Astrocyte (in vitro differentiated cells and primary cell): ENCODE data around the gene OPA1. TPM values are rescaled to one million over a fixed set of nuclear protein-coding genes. Genes with fewer than 3 reads are reported as not detected.
A peak's percentile ranks its signal among the peaks of the same experiment; 100 is the strongest.

Experiments used
- DNase-seq: peaks from one replicate; pipeline ENCODE4 v3.0.0-alpha.2; 2010; ENCODE audit warnings: low read depth
- FAIRE-seq: peaks from 2 replicates; lab custom pipeline; 2011; peaks lifted over from hg19 to GRCh38; lab: Jason Lieb, UNC
- H2AFZ ChIP-seq: 2 replicates; pipeline ENCODE4 v1.6.0; 2012; ENCODE audit warnings: low read depth, low read length, inconsistent platforms
- H3K27ac ChIP-seq: 2 replicates; pipeline ENCODE4 v1.5.1; 2011; ENCODE audit warnings: low read depth, low read length, inconsistent platforms
- H3K27me3 ChIP-seq: 2 replicates; pipeline ENCODE4 v1.6.0; 2011; ENCODE audit warnings: low read length, inconsistent platforms; ENCODE audit not compliant: insufficient read depth
- H3K36me3 ChIP-seq: 2 replicates; pipeline ENCODE4 v1.5.1; 2011; ENCODE audit warnings: low read length, inconsistent platforms; ENCODE audit not compliant: insufficient read depth
- H3K4me1 ChIP-seq: 2 replicates; pipeline ENCODE4 v1.5.1; 2011; ENCODE audit warnings: low read length, inconsistent platforms; ENCODE audit not compliant: insufficient read depth
- H3K4me2 ChIP-seq: 2 replicates; pipeline ENCODE4 v1.6.0; 2012; ENCODE audit warnings: low read length, inconsistent platforms
- H3K4me3 ChIP-seq: 2 replicates; pipeline ENCODE4 v1.5.1; 2011; ENCODE audit warnings: low read depth, mild to moderate bottlenecking, low read length, inconsistent platforms; ENCODE audit not compliant: insufficient read depth
- H3K79me2 ChIP-seq: 2 replicates; pipeline ENCODE4 v1.6.0; 2012; ENCODE audit warnings: mild to moderate bottlenecking, low read length, inconsistent platforms; ENCODE audit not compliant: insufficient read depth
- H3K9ac ChIP-seq: 2 replicates; pipeline ENCODE4 v1.6.0; 2012; ENCODE audit warnings: mild to moderate bottlenecking, low read length, inconsistent platforms
- H3K9me3 ChIP-seq: 2 replicates; pipeline ENCODE4 v1.5.1; 2012; ENCODE audit warnings: low read depth, mild to moderate bottlenecking, low read length, inconsistent platforms; ENCODE audit not compliant: insufficient read depth
- H4K20me1 ChIP-seq: 2 replicates; pipeline ENCODE4 v1.6.0; 2012; ENCODE audit warnings: low read length, inconsistent platforms; ENCODE audit not compliant: insufficient read depth
- H3K27ac Mint-ChIP-seq: one replicate; pipeline ENCODE4 v1.8.0; 2021; ENCODE audit warnings: mild to moderate bottlenecking, mixed read lengths; ENCODE audit not compliant: unreplicated experiment
- H3K27me3 Mint-ChIP-seq: one replicate; pipeline ENCODE4 v1.8.0; 2021; ENCODE audit warnings: low read depth, mixed read lengths; ENCODE audit not compliant: unreplicated experiment
- H3K36me3 Mint-ChIP-seq: one replicate; pipeline ENCODE4 v1.8.0; 2021; ENCODE audit warnings: low read depth, mixed read lengths; ENCODE audit not compliant: unreplicated experiment
- H3K4me1 Mint-ChIP-seq: one replicate; pipeline ENCODE4 v1.8.0; 2021; ENCODE audit warnings: low read depth, mixed read lengths; ENCODE audit not compliant: unreplicated experiment
- H3K4me3 Mint-ChIP-seq: one replicate; pipeline ENCODE4 v1.8.0; 2021; ENCODE audit warnings: mild to moderate bottlenecking, moderate library complexity, mixed read lengths; ENCODE audit not compliant: unreplicated experiment
- H3K9me3 Mint-ChIP-seq: one replicate; pipeline ENCODE4 v1.8.0; 2021; ENCODE audit warnings: mild to moderate bottlenecking, mixed read lengths; ENCODE audit not compliant: unreplicated experiment
- CTCF ChIP-seq: IDR thresholded peaks from 2 replicates; pipeline ENCODE4 v1.5.1; 2011; ENCODE audit warnings: low read depth, mild to moderate bottlenecking, inconsistent platforms, low read length, moderate library complexity; ENCODE audit not compliant: insufficient read depth
- EZH2 ChIP-seq: IDR thresholded peaks from 2 replicates; pipeline ENCODE4 v1.6.1; 2012; ENCODE audit warnings: mild to moderate bottlenecking, low read length, inconsistent platforms; ENCODE audit not compliant: insufficient read depth
- total RNA-seq: library from RNA; stranded (reverse); gene quantifications from 2 replicates; pipeline ENCODE4 v1.2.1, GENCODE V29; 2021

The OPA1 gene
- total RNA-seq, 1 donor from 2014 or later = 61.8 TPM

DNA sequence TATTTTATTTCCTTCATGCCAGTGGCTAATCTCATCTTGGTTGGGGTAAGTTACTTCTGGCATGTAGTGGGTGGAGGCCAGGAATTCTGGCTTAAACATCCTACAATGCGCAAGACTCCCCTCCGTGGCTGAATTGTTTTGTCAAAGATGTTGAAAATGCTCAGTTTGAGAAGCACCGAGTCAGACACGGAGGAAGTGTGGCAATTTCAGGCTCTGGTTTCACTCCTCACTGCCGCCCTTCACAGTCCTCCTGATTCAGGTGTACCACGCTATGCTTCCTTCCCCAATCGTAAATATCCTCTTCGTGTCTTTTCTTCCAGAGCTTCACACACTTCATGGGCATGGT, 150.7 kb downstream of the OPA1 start:
- DNase-seq (peak; percentile 12), FAIRE-seq (no peak)
- H3K4me1 Mint-ChIP-seq = peaks cover 6% of the 10 kb centered on the region
- no peak for TF ChIP-seq CTCF
- TF ChIP-seq EZH2 = no peak
- H3K4me1 ChIP-seq = no peaks in the 10 kb centered on the region
- no peak overlapping the region for H3K27ac ChIP-seq
- peaks cover 4% of the 10 kb centered on the region for H3K27me3 ChIP-seq
- no peaks in the 10 kb centered on the region for H3K36me3 ChIP-seq
- no peaks in the 10 kb centered on the region for H3K36me3 Mint-ChIP-seq
- H3K9ac ChIP-seq = no peak overlapping the region
- no peak overlapping the region for H3K4me3 ChIP-seq
- H3K4me2 ChIP-seq = peak overlapping the region; percentile 5
- H4K20me1 ChIP-seq = no peaks in the 10 kb centered on the region
- H3K9me3 Mint-ChIP-seq = no peaks in the 10 kb centered on the region
- H3K27ac Mint-ChIP-seq = no peak overlapping the region
- H3K9me3 ChIP-seq = no peaks in the 10 kb centered on the region
- peaks cover 29% of the 10 kb centered on the region for H3K27me3 Mint-ChIP-seq
- H2AFZ ChIP-seq = no peak overlapping the region
- H3K79me2 ChIP-seq = no peaks in the 10 kb centered on the region
- no peak overlapping the region for H3K4me3 Mint-ChIP-seq

DNA sequence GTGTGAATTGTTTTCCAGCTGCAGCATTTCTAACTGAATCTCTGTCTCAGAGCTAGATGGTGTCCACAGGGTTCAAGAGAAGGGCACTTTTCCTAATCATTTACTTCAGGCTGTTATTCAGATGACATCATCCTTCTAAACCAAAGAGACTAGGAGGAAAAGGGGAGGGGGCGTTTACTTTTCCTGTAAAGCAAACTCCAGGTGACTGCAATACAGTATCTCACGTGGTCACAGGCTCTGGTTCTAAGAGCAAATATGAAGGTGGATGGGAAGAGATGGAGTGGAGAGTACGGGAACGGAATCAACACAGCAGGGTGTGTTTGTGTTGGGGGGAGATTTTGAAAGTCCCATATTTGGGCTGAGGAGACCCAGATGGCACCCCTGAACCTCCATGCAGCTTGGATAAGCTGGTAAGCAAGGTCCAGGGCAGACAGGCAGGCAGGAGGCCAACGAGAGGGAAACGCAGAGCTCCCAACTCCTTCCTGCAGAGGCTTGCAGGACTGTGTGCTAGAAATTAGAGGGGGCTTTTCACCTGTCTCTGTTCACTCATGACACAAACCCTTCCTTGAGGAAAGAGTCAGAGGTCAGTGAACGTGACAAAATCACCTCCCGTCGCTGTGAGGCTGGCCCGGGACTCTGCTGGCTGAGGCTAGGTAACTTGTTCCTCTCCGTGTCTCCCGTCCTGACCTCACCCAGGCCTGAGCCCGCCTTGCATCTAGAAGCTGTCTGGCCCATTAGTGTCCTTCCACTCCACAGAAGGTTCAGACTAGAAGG, 151.2 kb downstream of the OPA1 start:
- H3K27me3 Mint-ChIP-seq = peaks cover 29% of the 10 kb centered on the region
- no peak overlapping the region for H3K4me3 Mint-ChIP-seq
- H3K27me3 ChIP-seq = peaks cover 4% of the 10 kb centered on the region
- no peaks in the 10 kb centered on the region for H3K4me1 ChIP-seq
- H3K9me3 Mint-ChIP-seq = no peaks in the 10 kb centered on the region
- DNase-seq (peak; percentile 13), FAIRE-seq (no peak)
- no peaks in the 10 kb centered on the region for H3K79me2 ChIP-seq
- H3K4me2 ChIP-seq = peak overlapping the region; percentile 5
- peaks cover 6% of the 10 kb centered on the region for H3K4me1 Mint-ChIP-seq
- no peak overlapping the region for H3K27ac ChIP-seq
- H3K9me3 ChIP-seq = no peaks in the 10 kb centered on the region
- no peak overlapping the region for H3K27ac Mint-ChIP-seq
- no peak overlapping the region for H3K4me3 ChIP-seq
- H3K9ac ChIP-seq = no peak overlapping the region
- no peaks in the 10 kb centered on the region for H3K36me3 Mint-ChIP-seq
- H3K36me3 ChIP-seq = no peaks in the 10 kb centered on the region
- no peak for TF ChIP-seq EZH2
- TF ChIP-seq CTCF = no peak
- H4K20me1 ChIP-seq = no peaks in the 10 kb centered on the region
- no peak overlapping the region for H2AFZ ChIP-seq
